Heart left ventricle (tissue), 13 donors: ENCODE measurements around the gene EMC1.

Source experiments
- POLR2A ChIP-seq, 2 donors: fragments of 450-650 bp; IDR thresholded peaks; one replicate each; pipeline ENCODE4 v1.6.1; 2017; ENCODE audit warnings: antibody characterized with exemption in 2 of 2, mild to moderate bottlenecking in 2 of 2, moderate library complexity in 2 of 2
- TF ChIP-seq, protein P1 (sequence below), 12 donors: fragments of 200-600 bp; sonication (generic) in 4 of 12; IDR thresholded peaks; one replicate each; pipeline versions ENCODE4 v1.5.0 to v1.8.0; 2018 to 2022; ENCODE audit warnings: antibody characterized with exemption in 12 of 12, mild to moderate bottlenecking in 5 of 12
- donor health status: ischemic (EF 13 %, LVEDD 7.1; RV severe dilation, severe dysfunction).
- donor health status: DM: no; HTN: yes; CAD: no.
- donor health status: DM: no; HTN: no; CAD: no.
- donor health status: ischemic (EF 25% LVEDD 6.9; RV normal size, moderate dysfunction).
- donor health status: ischemic (EF 25% LVEDD 5.7; RV mildly dilated, moderate dysfunction).
- donor health status: ischemic (EF 35%, LVEDD 5.7; RV mildly dilated, moderate dysfunction).
- donor health status: nonischemic (EF 11% LVEDD 7.7; RV severe dilation, severe dysfunction).
- donor health status: DM: yes; HTN: yes; CAD: no.
- donor health status: PGD.
- donor health status: ischemic (EF 29% LVEDD 5.4; RV normal size, mild dysfunction).
- donor health status: nonischemic (EF 23%, LVEDD 6.1; RV moderate dilation, normal function).

DNA sequence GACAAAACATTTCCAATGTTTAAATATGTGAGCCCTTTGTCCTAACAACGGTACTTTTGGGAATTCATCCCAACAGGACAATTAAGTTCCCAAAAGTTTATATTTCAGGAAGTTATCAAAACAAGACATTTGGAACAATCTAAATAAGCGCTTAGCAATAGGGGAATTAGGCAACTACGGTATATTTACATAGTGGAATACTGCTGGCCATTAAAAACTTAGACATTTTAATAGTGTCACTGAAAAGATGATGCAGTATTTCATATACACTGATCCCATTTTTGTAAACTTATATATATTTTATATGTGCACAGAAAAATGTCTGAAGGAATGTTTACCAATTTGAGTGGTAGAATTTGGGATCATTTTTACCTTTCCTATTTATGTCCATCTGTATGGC is 62.1 kb downstream of the EMC1 start:
- TF ChIP-seq, protein P1, sequence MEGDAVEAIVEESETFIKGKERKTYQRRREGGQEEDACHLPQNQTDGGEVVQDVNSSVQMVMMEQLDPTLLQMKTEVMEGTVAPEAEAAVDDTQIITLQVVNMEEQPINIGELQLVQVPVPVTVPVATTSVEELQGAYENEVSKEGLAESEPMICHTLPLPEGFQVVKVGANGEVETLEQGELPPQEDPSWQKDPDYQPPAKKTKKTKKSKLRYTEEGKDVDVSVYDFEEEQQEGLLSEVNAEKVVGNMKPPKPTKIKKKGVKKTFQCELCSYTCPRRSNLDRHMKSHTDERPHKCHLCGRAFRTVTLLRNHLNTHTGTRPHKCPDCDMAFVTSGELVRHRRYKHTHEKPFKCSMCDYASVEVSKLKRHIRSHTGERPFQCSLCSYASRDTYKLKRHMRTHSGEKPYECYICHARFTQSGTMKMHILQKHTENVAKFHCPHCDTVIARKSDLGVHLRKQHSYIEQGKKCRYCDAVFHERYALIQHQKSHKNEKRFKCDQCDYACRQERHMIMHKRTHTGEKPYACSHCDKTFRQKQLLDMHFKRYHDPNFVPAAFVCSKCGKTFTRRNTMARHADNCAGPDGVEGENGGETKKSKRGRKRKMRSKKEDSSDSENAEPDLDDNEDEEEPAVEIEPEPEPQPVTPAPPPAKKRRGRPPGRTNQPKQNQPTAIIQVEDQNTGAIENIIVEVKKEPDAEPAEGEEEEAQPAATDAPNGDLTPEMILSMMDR (IDR thresholded peaks at IDR 0.05), result no peak
- TF ChIP-seq POLR2A (IDR thresholded peaks at IDR 0.05), result no peak
